ENCODE data around the gene CYP2A7. TPM values are rescaled to one million over a fixed set of nuclear protein-coding genes. Genes with fewer than 3 reads are reported as not detected.
"Not testable (repeated sequence)": the region's sequence is repeated elsewhere in the genome, so short reads cannot be mapped to it uniquely, and the experiment has no call there.

CYP2A7 gene
- total and polyA plus RNA-seq, 2 of the 8 experiments (the other 6 are each of a cell fraction or from before 2014, with no cell fraction given): 0.23 TPM; not detected in 1

- H3K9ac ChIP-seq (replicated peaks in 1 of 4; ENCODE audit: extremely low read depth in 1 of 4, low read depth in 3 of 4, low read length in 3 of 4); H3K9me3 ChIP-seq (ENCODE audit: insufficient read depth in 2 of 2, low read depth in 1 of 2, low read length in 1 of 2); H4K5ac ChIP-seq (ENCODE audit: insufficient read length, low read depth, low read length); H2BK12ac ChIP-seq (ENCODE audit: low read depth, low read length); H3K36me3 ChIP-seq (ENCODE audit: control insufficient read depth in 2 of 4, insufficient read depth in 4 of 4, low read length in 3 of 4); H3K79me2 ChIP-seq (ENCODE audit: control insufficient read depth in 1 of 2, insufficient read depth in 2 of 2, low read length in 2 of 2); H2BK20ac ChIP-seq (ENCODE audit: low read length); H4K20me1 ChIP-seq (replicated peaks in 1 of 2; ENCODE audit: control insufficient read depth in 1 of 2, insufficient read depth in 2 of 2, low read length in 2 of 2); H3K14ac ChIP-seq (ENCODE audit: insufficient read length); H4K91ac ChIP-seq (replicated peaks; ENCODE audit: insufficient read length, low read length); H2AK5ac ChIP-seq (ENCODE audit: low read depth, low read length); H3K23me2 ChIP-seq (ENCODE audit: low read depth, low read length); CTCF ChIA-PET (ENCODE audit: partially characterized antibody); H3K4ac ChIP-seq (replicated peaks; ENCODE audit: insufficient read length, low read depth, low read length); H4K8ac ChIP-seq (ENCODE audit: extremely low read depth, insufficient read depth, low read length); DNase-seq (ENCODE audit: low read depth in 1 of 2, low spot score in 2 of 2); H2BK5ac ChIP-seq (ENCODE audit: low read depth, low read length); H3K4me3 ChIP-seq (ENCODE audit: extremely low read depth in 1 of 4, insufficient read depth in 2 of 4, low read depth in 3 of 4, low read length in 4 of 4); H3K18ac ChIP-seq (ENCODE audit: extremely low read depth, low read length); H2BK15ac ChIP-seq (ENCODE audit: low read length); POLR2A ChIA-PET (ENCODE audit: partially characterized antibody); FAIRE-seq; H3K27ac ChIP-seq (ENCODE audit: low read depth, low read length); H2AFZ ChIP-seq (ENCODE audit: low read length); H3K56ac ChIP-seq (replicated peaks; ENCODE audit: insufficient read length, low read depth, low read length); H3K27me3 ChIP-seq (replicated peaks in 1 of 4; ENCODE audit: control insufficient read depth in 3 of 4, extremely low read depth in 1 of 4, insufficient read depth in 3 of 4, low read length in 3 of 4); H3K23ac ChIP-seq (ENCODE audit: insufficient read length); H3K79me1 ChIP-seq (ENCODE audit: low read depth, low read length); H2BK120ac ChIP-seq (replicated peaks; ENCODE audit: low read depth, low read length); H3K4me1 ChIP-seq (replicated peaks in 1 of 4; ENCODE audit: control insufficient read depth in 3 of 4, insufficient read depth in 4 of 4, low read length in 3 of 4); H3K4me2 ChIP-seq (ENCODE audit: insufficient read depth in 1 of 2, low read depth in 2 of 2, low read length in 2 of 2): not testable (repeated sequence)
- WGBS, 2 experiments (ENCODE audit: extremely low coverage in 1 of 2, insufficient coverage in 1 of 2, insufficient read length in 1 of 2, insufficient replicate concordance in 2 of 2, low coverage in 1 of 2, low lambda C conversion rate in 2 of 2, missing lambda C conversion rate in 1 of 2): 90% methylated on average over 2 of the region's 2 CpGs; no CpG with 5 or more reads in 1 of the 2 experiments
Measured at GRCh38 chr19:40918303-40918702, 36.3 kb upstream of the CYP2A7 start.
